Measurements from ENCODE around the gene AAMP. TPM values are rescaled to one million over a fixed set of nuclear protein-coding genes. Genes with fewer than 3 reads are reported as not detected.

Gene AAMP
- total and polyA plus RNA-seq, 2 donors = 67.2 to 69.2 TPM

GRCh38 chr2:218226903-218227302 lies 43.0 kb downstream of the AAMP start:
- peaks cover 8 to 30% of the 10 kb centered on the region in 2 donors for H3K4me1 ChIP-seq (ENCODE audit: control insufficient read depth in 2 of 2, insufficient read depth in 2 of 2, low read length in 2 of 2)
- peaks cover 44 to 66% of the 10 kb centered on the region in 2 donors for H3K36me3 ChIP-seq (ENCODE audit: control insufficient read depth in 2 of 2, insufficient read depth in 2 of 2, low read length in 1 of 2)
- H3K9me3 ChIP-seq (ENCODE audit: control insufficient read depth in 2 of 2, insufficient read depth in 1 of 2, low read length in 1 of 2) = no peaks in the 10 kb centered on the region
- 96% methylated on average over 3 of the region's 3 CpGs for WGBS
- H3K4me3 ChIP-seq (ENCODE audit: low read length in 2 of 2) = no peak overlapping the region
- no peak for DNase-seq (ENCODE audit: low read depth in 6 of 9, low spot score in 9 of 9)
- no peaks in the 10 kb centered on the region for H3K27me3 ChIP-seq (ENCODE audit: control insufficient read depth in 2 of 2, insufficient read depth in 1 of 2, low read length in 1 of 2)
- no peak overlapping the region for H3K27ac ChIP-seq (ENCODE audit: low read depth in 1 of 2, low read length in 1 of 2)

- no peak for DNase-seq (ENCODE audit: low read depth in 6 of 9, low spot score in 9 of 9)
- Histone ChIP-seq H3K4me3 (ENCODE audit: low read length in 2 of 2) (no peak overlapping the region), H3K4me1 (ENCODE audit: control insufficient read depth in 2 of 2, insufficient read depth in 2 of 2, low read length in 2 of 2) (peaks cover 18 to 38% of the 10 kb centered on the region in 2 donors), H3K9me3 (ENCODE audit: control insufficient read depth in 2 of 2, insufficient read depth in 1 of 2, low read length in 1 of 2) (no peaks in the 10 kb centered on the region), H3K27me3 (ENCODE audit: control insufficient read depth in 2 of 2, insufficient read depth in 1 of 2, low read length in 1 of 2) (no peaks in the 10 kb centered on the region), H3K27ac (ENCODE audit: low read depth in 1 of 2, low read length in 1 of 2) (no peak overlapping the region), H3K36me3 (ENCODE audit: control insufficient read depth in 2 of 2, insufficient read depth in 2 of 2, low read length in 1 of 2) (peaks cover 22 to 60% of the 10 kb centered on the region in 2 donors)
- WGBS = 88% methylated on average over 1 of the region's 1 CpG
Measured at GRCh38 chr2:218224186-218224585, 45.8 kb downstream of the AAMP start.

GRCh38 chr2:218223046-218223445 lies 46.9 kb downstream of the AAMP start:
- H3K36me3 ChIP-seq (ENCODE audit: control insufficient read depth in 2 of 2, insufficient read depth in 2 of 2, low read length in 1 of 2) = peaks cover 19 to 53% of the 10 kb centered on the region in 2 donors
- no peak overlapping the region for H3K4me3 ChIP-seq (ENCODE audit: low read length in 2 of 2)
- H3K27ac ChIP-seq (ENCODE audit: low read depth in 1 of 2, low read length in 1 of 2) = no peak overlapping the region
- DNase-seq (ENCODE audit: low read depth in 6 of 9, low spot score in 9 of 9) = no peak
- H3K27me3 ChIP-seq (ENCODE audit: control insufficient read depth in 2 of 2, insufficient read depth in 1 of 2, low read length in 1 of 2) = no peaks in the 10 kb centered on the region
- 76% methylated on average over 5 of the region's 5 CpGs for WGBS
- peaks cover 25 to 40% of the 10 kb centered on the region in 2 donors for H3K4me1 ChIP-seq (ENCODE audit: control insufficient read depth in 2 of 2, insufficient read depth in 2 of 2, low read length in 2 of 2)
- H3K9me3 ChIP-seq (ENCODE audit: control insufficient read depth in 2 of 2, insufficient read depth in 1 of 2, low read length in 1 of 2) = no peaks in the 10 kb centered on the region

GRCh38 chr2:218221000-218221399 lies 48.9 kb downstream of the AAMP start:
- 58% methylated on average over 5 of the region's 5 CpGs for WGBS
- H3K4me1 ChIP-seq (ENCODE audit: control insufficient read depth in 2 of 2, insufficient read depth in 2 of 2, low read length in 2 of 2) = peaks cover 25 to 48% of the 10 kb centered on the region in 2 donors
- H3K9me3 ChIP-seq (ENCODE audit: control insufficient read depth in 2 of 2, insufficient read depth in 1 of 2, low read length in 1 of 2) = peaks cover 0 to 3% of the 10 kb centered on the region in 2 donors
- no peaks in the 10 kb centered on the region for H3K27me3 ChIP-seq (ENCODE audit: control insufficient read depth in 2 of 2, insufficient read depth in 1 of 2, low read length in 1 of 2)
- H3K27ac ChIP-seq (ENCODE audit: low read depth in 1 of 2, low read length in 1 of 2) = no peak overlapping the region
- H3K36me3 ChIP-seq (ENCODE audit: control insufficient read depth in 2 of 2, insufficient read depth in 2 of 2, low read length in 1 of 2) = peaks cover 8 to 41% of the 10 kb centered on the region in 2 donors
- DNase-seq (ENCODE audit: low read depth in 6 of 9, low spot score in 9 of 9) = no peak
- no peak overlapping the region for H3K4me3 ChIP-seq (ENCODE audit: low read length in 2 of 2)

- H3K4me1 ChIP-seq (ENCODE audit: control insufficient read depth in 2 of 2, insufficient read depth in 2 of 2, low read length in 2 of 2) = peaks cover 25 to 48% of the 10 kb centered on the region in 2 donors
- peaks cover 4 to 31% of the 10 kb centered on the region in 2 donors for H3K36me3 ChIP-seq (ENCODE audit: control insufficient read depth in 2 of 2, insufficient read depth in 2 of 2, low read length in 1 of 2)
- peak overlapping the region in 1 of 2 donors; percentile 83 for H3K27ac ChIP-seq (ENCODE audit: low read depth in 1 of 2, low read length in 1 of 2)
- 49% methylated on average over 2 of the region's 2 CpGs for WGBS
- peak in 2 of 9 donors; percentile 8 to 16 for DNase-seq (ENCODE audit: low read depth in 6 of 9, low spot score in 9 of 9)
- no peaks in the 10 kb centered on the region for H3K27me3 ChIP-seq (ENCODE audit: control insufficient read depth in 2 of 2, insufficient read depth in 1 of 2, low read length in 1 of 2)
- H3K9me3 ChIP-seq (ENCODE audit: control insufficient read depth in 2 of 2, insufficient read depth in 1 of 2, low read length in 1 of 2) = peaks cover 0 to 3% of the 10 kb centered on the region in 2 donors
- peak overlapping the region in 1 of 2 donors; percentile 10 for H3K4me3 ChIP-seq (ENCODE audit: low read length in 2 of 2)
Measured at GRCh38 chr2:218219934-218220333, 50.0 kb downstream of the AAMP start.

- peak overlapping the region; percentile 83 to 97 for H3K27ac ChIP-seq (ENCODE audit: low read depth in 1 of 2, low read length in 1 of 2)
- H3K4me1 ChIP-seq (ENCODE audit: control insufficient read depth in 2 of 2, insufficient read depth in 2 of 2, low read length in 2 of 2) = peaks cover 25 to 45% of the 10 kb centered on the region in 2 donors
- 4% methylated on average over 4 of the region's 4 CpGs for WGBS
- no peaks in the 10 kb centered on the region for H3K27me3 ChIP-seq (ENCODE audit: control insufficient read depth in 2 of 2, insufficient read depth in 1 of 2, low read length in 1 of 2)
- H3K4me3 ChIP-seq (ENCODE audit: low read length in 2 of 2) = peak overlapping the region; percentile 98 to 99
- peaks cover 0 to 17% of the 10 kb centered on the region in 2 donors for H3K36me3 ChIP-seq (ENCODE audit: control insufficient read depth in 2 of 2, insufficient read depth in 2 of 2, low read length in 1 of 2)
- peak in 5 of 9 donors; percentile 16 to 65 (median 26) for DNase-seq (ENCODE audit: low read depth in 6 of 9, low spot score in 9 of 9)
- peaks cover 0 to 3% of the 10 kb centered on the region in 2 donors for H3K9me3 ChIP-seq (ENCODE audit: control insufficient read depth in 2 of 2, insufficient read depth in 1 of 2, low read length in 1 of 2)
Measured at GRCh38 chr2:218218268-218219185, 51.4 kb downstream of the AAMP start.

- DNase-seq (ENCODE audit: low read depth in 6 of 9, low spot score in 9 of 9) = peak in 6 of 9 donors; percentile 21 to 67 (median 30)
- under 1% methylated on average over 47 of the region's 47 CpGs for WGBS
- peaks cover 0 to 16% of the 10 kb centered on the region in 2 donors for H3K36me3 ChIP-seq (ENCODE audit: control insufficient read depth in 2 of 2, insufficient read depth in 2 of 2, low read length in 1 of 2)
- peaks cover 0 to 3% of the 10 kb centered on the region in 2 donors for H3K9me3 ChIP-seq (ENCODE audit: control insufficient read depth in 2 of 2, insufficient read depth in 1 of 2, low read length in 1 of 2)
- H3K27ac ChIP-seq (ENCODE audit: low read depth in 1 of 2, low read length in 1 of 2) = peak overlapping the region; percentile 83 to 97
- peak overlapping the region; percentile 98 to 99 for H3K4me3 ChIP-seq (ENCODE audit: low read length in 2 of 2)
- no peaks in the 10 kb centered on the region for H3K27me3 ChIP-seq (ENCODE audit: control insufficient read depth in 2 of 2, insufficient read depth in 1 of 2, low read length in 1 of 2)
- H3K4me1 ChIP-seq (ENCODE audit: control insufficient read depth in 2 of 2, insufficient read depth in 2 of 2, low read length in 2 of 2) = peaks cover 23 to 39% of the 10 kb centered on the region in 2 donors
Measured at GRCh38 chr2:218217360-218218267, 52.3 kb downstream of the AAMP start.

- WGBS = under 1% methylated on average over 60 of the region's 60 CpGs
Measured at GRCh38 chr2:218216674-218217359, 53.1 kb downstream of the AAMP start, which contains the start of gene ARPC2. Gene ARPC2 (plus strand): TSS chr2:218217189. CDS start chr2:218217471, 282 bp downstream.

More at GRCh38 chr2:218216674-218217359, 53.1 kb downstream of the AAMP start, which contains the start of gene ARPC2:
- H3K36me3 ChIP-seq (ENCODE audit: control insufficient read depth in 2 of 2, insufficient read depth in 2 of 2, low read length in 1 of 2) = peaks cover 0 to 16% of the 10 kb centered on the region in 2 donors
- H3K4me1 ChIP-seq (ENCODE audit: control insufficient read depth in 2 of 2, insufficient read depth in 2 of 2, low read length in 2 of 2) = peaks cover 22 to 35% of the 10 kb centered on the region in 2 donors
- H3K9me3 ChIP-seq (ENCODE audit: control insufficient read depth in 2 of 2, insufficient read depth in 1 of 2, low read length in 1 of 2) = peaks cover 0 to 3% of the 10 kb centered on the region in 2 donors
- peak; percentile 81 to 97 (median 93) for DNase-seq (ENCODE audit: low read depth in 6 of 9, low spot score in 9 of 9)
- peak within 1 kb of the TSS; percentile 98 to 99 for H3K4me3 ChIP-seq (ENCODE audit: low read length in 2 of 2)
- peak within 1 kb of the TSS; percentile 83 to 97 for H3K27ac ChIP-seq (ENCODE audit: low read depth in 1 of 2, low read length in 1 of 2)
- H3K27me3 ChIP-seq (ENCODE audit: control insufficient read depth in 2 of 2, insufficient read depth in 1 of 2, low read length in 1 of 2) = no peaks in the 10 kb centered on the region
